ENCODE data around the gene RFT1. TPM values are rescaled to one million over a fixed set of nuclear protein-coding genes. Genes with fewer than 3 reads are reported as not detected.

RFT1 gene
- total RNA-seq, 1 donor from 2014 or later: 8.5 TPM

GRCh38 chr3:53164911-53165310 lies 34.7 kb upstream of the RFT1 start:
- no peak for ATAC-seq
- intact Hi-C loops (cut with micrococcal nuclease): no loop called here
- DNase-seq: no peak

- ATAC-seq (no peak), DNase-seq (no peak)
- intact Hi-C loops (cut with micrococcal nuclease): no loop called here
Measured at GRCh38 chr3:53163444-53164387, 33.5 kb upstream of the RFT1 start.

GRCh38 chr3:53162672-53163443 lies 32.6 kb upstream of the RFT1 start:
- no peak for ATAC-seq
- intact Hi-C loops (cut with micrococcal nuclease): no loop called here
- DNase-seq: no peak

- intact Hi-C loops (cut with micrococcal nuclease): no loop called here
- DNase-seq: peak; percentile 71
Measured at GRCh38 chr3:53161820-53162671, 31.8 kb upstream of the RFT1 start.

GRCh38 chr3:53161450-53161819 lies 31.2 kb upstream of the RFT1 start:
- peak; percentile 69 for DNase-seq
- intact Hi-C loops (cut with micrococcal nuclease): no loop called here
- no peak for ATAC-seq

More at GRCh38 chr3:53161820-53162671, 31.8 kb upstream of the RFT1 start:
- peak; percentile 5 for ATAC-seq

GRCh38 chr3:53160660-53161449 lies 30.6 kb upstream of the RFT1 start, which contains the start of gene PRKCD:
Gene PRKCD, plus strand, starts transcription at chr3:53161209. Its CDS starts 17,214 bp downstream, at chr3:53178423.
- peak; percentile 92 for ATAC-seq
- DNase-seq: peak; percentile 93
- intact Hi-C loops (cut with micrococcal nuclease): no loop called here

GRCh38 chr3:53160061-53160659 lies 29.9 kb upstream of the RFT1 start:
- no peak for DNase-seq
- no peak for ATAC-seq
- intact Hi-C loops (cut with micrococcal nuclease): no loop called here

- intact Hi-C loops (cut with micrococcal nuclease): no loop called here
- no peak for ATAC-seq
Measured at GRCh38 chr3:53159156-53160060, 29.2 kb upstream of the RFT1 start.

GRCh38 chr3:53158765-53159155 lies 28.5 kb upstream of the RFT1 start:
- intact Hi-C loops (cut with micrococcal nuclease): no loop called here
- DNase-seq: no peak
- ATAC-seq: no peak

More at GRCh38 chr3:53159156-53160060, 29.2 kb upstream of the RFT1 start:
- no peak for DNase-seq

GRCh38 chr3:53157974-53158580 lies 27.8 kb upstream of the RFT1 start:
- no peak for ATAC-seq
- DNase-seq: no peak
- intact Hi-C loops (cut with micrococcal nuclease): no loop called here

- ATAC-seq (no peak), DNase-seq (no peak)
- intact Hi-C loops (cut with micrococcal nuclease): no loop called here
Measured at GRCh38 chr3:53156368-53156834, 26.2 kb upstream of the RFT1 start.

- ATAC-seq: peak; percentile 18
- no peak for DNase-seq
- intact Hi-C loops (cut with micrococcal nuclease): no loop called here
Measured at GRCh38 chr3:53155760-53156159, 25.5 kb upstream of the RFT1 start.

- intact Hi-C loops (cut with micrococcal nuclease): no loop called here
- ATAC-seq (no peak), DNase-seq (no peak)
Measured at GRCh38 chr3:53154881-53155285, 24.6 kb upstream of the RFT1 start.

- no peak for ATAC-seq
- intact Hi-C loops (cut with micrococcal nuclease): no loop called here
- DNase-seq: no peak
Measured at GRCh38 chr3:53153980-53154379, 23.7 kb upstream of the RFT1 start.

GRCh38 chr3:53153264-53153823 lies 23.1 kb upstream of the RFT1 start:
- no peak for DNase-seq
- intact Hi-C loops (cut with micrococcal nuclease): no loop called here
- no peak for ATAC-seq

Data from left ventricle myocardium superior (tissue), 1 donor.